GM10266 (cell line): ENCODE data around the gene BCAS3.

Experiments
- DNase-seq: peaks from one replicate; pipeline ENCODE4 v3.0.0; 2012; ENCODE audit errors: extremely low spot score
- CTCF ChIP-seq: IDR thresholded peaks from 2 replicates; pipeline ENCODE4 v1.5.1; 2012; ENCODE audit warnings: mild to moderate bottlenecking, low read depth; ENCODE audit not compliant: control insufficient read depth, insufficient read depth; ENCODE audit errors: missing control alignments

Gene BCAS3

GRCh38 chr17:61159221-61159814, 481.7 kb downstream of the BCAS3 start:
- TF ChIP-seq CTCF: no peak
- DNase-seq: no peak

- TF ChIP-seq CTCF: no peak
- DNase-seq: no peak
These were observed 482.6 kb downstream of the BCAS3 start for GRCh38 chr17:61160204-61160603.

GRCh38 chr17:61160789-61161445, 483.3 kb downstream of the BCAS3 start:
- TF ChIP-seq CTCF: no peak
- DNase-seq: no peak

GRCh38 chr17:61161615-61162134, 484.0 kb downstream of the BCAS3 start:
- TF ChIP-seq CTCF: no peak
- no peak for DNase-seq

GRCh38 chr17:61164517-61164916, 486.9 kb downstream of the BCAS3 start:
- no peak for TF ChIP-seq CTCF
- no peak for DNase-seq

GRCh38 chr17:61167075-61167474, 489.4 kb downstream of the BCAS3 start:
- no peak for TF ChIP-seq CTCF

GRCh38 chr17:61168506-61168905, 490.9 kb downstream of the BCAS3 start:
- DNase-seq: no peak
- no peak for TF ChIP-seq CTCF

More at GRCh38 chr17:61167075-61167474, 489.4 kb downstream of the BCAS3 start:
- no peak for DNase-seq
